ENCODE results near the gene DTHD1.

The DTHD1 gene

DNA sequence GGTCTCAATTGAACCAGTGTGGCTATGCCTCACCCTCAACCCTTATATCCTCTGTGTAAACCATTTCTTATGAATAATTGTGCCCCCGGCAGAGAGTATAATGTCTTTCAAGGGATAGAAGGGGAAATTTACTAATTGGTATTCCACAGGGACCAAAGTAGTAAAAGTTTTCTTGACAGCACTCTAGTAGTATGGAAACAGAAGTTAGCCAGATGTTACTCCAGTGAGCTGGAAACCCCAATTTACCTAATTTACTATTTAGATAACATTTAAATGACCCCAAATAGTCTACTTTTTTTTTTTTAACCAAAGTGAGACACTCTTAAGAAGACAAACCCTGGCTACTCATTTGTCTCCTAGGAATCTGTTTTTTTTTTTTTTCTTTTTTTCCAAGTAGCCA lies 32.3 kb downstream of the DTHD1 start:
- no peak for DNase-seq (ENCODE audit: low spot score)

GRCh38 chr4:36316607-36317006 lies 35.2 kb downstream of the DTHD1 start:
- DNase-seq (ENCODE audit: low spot score): no peak

- DNase-seq (ENCODE audit: low spot score): no peak
These were observed 36.3 kb downstream of the DTHD1 start for GRCh38 chr4:36317721-36318120.

- DNase-seq (ENCODE audit: low spot score): no peak
These were observed 38.9 kb downstream of the DTHD1 start for GRCh38 chr4:36320117-36320896.

DNA sequence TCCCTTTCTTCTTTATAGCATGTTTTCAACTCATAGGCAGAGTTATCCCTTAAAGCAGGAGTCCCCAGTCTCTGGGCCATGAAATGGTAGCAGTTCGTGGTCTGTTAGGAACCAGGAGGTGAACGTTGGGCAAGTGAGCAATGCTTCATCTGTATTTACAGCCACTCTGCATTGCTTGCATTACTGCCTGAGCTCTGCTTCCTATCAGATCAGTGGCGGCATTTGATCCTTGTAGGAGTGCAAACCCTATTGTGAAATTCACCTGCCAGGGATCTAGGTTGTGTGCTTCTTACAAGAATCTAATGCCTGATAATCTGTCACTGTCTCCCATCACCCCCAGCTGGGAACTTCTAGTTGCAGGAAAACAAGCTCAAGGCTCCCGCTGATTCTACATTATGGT lies 39.8 kb downstream of the DTHD1 start:
- no peak for DNase-seq (ENCODE audit: low spot score)

DNA sequence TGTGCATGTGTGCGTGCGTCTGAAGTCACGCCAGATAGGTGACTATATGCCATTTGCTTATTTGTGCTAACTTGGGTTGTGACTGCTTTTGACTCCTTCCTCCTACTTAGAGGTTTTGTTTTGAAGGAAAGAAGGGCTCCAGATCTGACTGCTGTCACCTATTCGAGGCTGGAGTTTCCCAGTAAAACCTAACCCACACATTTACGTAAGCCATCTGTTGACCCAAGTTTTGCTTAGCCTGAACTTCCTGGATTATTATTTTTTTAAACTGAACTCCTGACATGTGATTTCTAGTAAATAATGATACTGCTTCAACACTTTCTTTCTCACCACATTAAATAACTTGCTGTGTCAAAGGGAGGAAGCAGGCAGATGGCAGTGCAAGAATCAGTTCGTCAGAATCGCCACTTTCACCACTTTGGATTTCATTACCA lies 41.5 kb downstream of the DTHD1 start:
- DNase-seq (ENCODE audit: low spot score): peak; percentile 20

- no peak for DNase-seq (ENCODE audit: low spot score)
These were observed 42.5 kb downstream of the DTHD1 start for GRCh38 chr4:36323816-36324419.

GRCh38 chr4:36324808-36325207 lies 43.4 kb downstream of the DTHD1 start:
- no peak for DNase-seq (ENCODE audit: low spot score)

- DNase-seq (ENCODE audit: low spot score): no peak
These were observed 44.1 kb downstream of the DTHD1 start for GRCh38 chr4:36325499-36325898.

DNA sequence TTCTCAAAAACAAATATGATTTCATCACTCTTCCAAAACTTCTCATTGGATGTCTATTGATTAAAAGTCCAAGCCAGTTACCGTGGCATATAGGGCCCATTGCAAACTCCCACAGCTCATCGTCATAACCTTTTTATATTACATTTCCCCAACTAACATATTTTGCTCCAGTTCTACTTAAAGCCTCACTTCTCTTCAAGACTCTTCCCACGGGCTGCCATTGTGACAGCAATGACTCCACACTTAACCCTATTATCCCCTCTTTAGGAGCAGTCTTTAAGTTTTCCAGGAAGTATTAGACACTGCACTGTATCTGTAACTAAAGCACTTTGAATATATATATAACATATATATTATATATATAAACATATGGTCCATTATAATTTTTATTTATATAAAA lies 44.5 kb downstream of the DTHD1 start:
- no peak for DNase-seq (ENCODE audit: low spot score)

GRCh38 chr4:36326476-36327029 lies 45.1 kb downstream of the DTHD1 start:
- no peak for DNase-seq (ENCODE audit: low spot score)

DNA sequence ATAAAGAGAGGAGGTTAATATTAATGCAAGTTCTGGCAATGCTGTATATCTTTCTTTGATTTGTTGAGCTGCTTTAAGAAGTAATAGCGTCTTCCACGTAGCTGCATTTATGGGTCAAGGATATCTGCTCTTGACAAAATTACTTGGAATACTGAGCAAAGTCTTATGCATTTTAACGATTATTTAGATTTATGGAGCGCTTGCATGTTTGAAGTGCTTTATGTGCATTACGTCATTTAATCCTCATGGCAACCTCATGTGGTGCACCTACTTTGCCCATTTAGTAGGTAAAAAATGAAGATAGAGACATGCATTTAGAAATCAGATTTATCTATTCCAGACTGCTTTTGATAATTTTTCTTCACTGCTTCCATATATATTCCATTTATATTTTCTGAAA lies 46.0 kb downstream of the DTHD1 start:
- DNase-seq (ENCODE audit: low spot score): no peak

GRCh38 chr4:36328130-36328529 lies 46.7 kb downstream of the DTHD1 start:
- no peak for DNase-seq (ENCODE audit: low spot score)

DNA sequence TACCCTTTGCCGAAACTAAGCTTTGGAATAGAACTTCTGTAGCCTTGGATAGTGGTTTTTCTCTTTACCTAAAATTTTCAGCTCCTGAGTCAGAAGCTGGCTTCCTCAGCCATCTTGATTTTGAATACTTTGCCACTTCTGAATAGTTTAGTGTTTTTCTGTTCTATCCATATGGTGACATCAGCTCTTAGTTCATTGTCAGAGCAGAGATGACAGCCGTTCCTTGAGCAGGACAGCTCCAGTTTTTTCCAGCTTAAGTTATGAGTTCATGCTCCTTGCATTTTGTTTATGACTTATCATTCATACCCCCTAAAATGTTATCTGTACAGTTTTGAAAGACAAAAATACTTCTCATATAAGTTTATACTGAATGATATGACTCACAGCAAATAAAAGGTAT lies 47.8 kb downstream of the DTHD1 start:
- DNase-seq (ENCODE audit: low spot score): no peak

GRCh38 chr4:36330796-36331195 lies 49.4 kb downstream of the DTHD1 start:
- DNase-seq (ENCODE audit: low spot score): no peak

DNA sequence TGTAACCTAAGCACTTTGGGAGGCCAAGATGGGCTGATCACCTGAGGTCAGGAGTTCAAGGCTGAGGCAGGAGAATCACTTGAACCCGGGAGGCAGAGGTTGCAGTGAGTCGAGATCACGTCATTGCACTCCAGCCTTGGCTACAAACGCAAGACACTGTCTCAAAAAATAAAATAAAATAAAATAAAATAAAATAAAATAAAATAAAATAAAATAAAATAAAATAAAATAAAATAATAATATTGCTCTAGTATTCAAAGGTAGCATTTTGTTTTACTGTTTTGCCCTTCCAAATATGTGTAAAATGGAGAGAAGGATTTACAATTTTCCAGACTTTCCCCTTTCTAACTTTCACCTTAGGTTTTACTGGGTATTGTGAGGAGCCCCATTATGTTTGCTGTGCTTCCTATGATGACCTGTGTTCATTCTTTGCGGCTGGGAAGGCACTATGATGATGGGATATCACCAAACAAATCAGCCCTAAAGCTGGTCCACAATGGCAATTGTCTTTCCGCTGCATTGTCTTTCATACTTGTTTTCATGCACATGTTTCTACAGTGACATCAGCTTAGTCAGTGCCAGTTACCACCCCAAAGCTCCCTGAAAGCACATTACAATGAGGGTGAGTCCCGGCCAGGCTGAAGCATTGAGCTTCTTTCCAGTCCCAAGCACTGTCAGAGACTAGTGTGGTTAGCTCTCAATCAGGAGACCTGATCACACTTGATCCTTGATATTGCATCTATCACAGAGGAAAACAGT lies 50.8 kb downstream of the DTHD1 start:
- DNase-seq (ENCODE audit: low spot score): peak; percentile 94

DNA sequence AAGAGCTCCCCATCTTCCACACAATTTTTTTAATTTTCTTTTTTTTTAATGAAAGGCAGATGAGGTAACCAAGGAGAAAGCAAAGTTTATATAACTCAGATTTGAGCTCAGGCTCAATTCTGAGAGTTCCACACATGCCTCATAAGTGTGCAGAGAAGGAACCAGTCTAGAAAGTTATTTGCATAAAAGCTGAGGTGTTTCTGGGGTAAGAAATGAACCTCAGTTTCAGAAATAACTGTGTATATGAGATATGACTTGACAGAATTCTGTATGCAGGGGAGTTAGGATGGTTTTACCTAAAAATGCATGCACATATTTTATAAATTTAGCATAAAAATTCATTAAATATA lies 51.3 kb downstream of the DTHD1 start:
- DNase-seq (ENCODE audit: low spot score): no peak

GRCh38 chr4:36333303-36333877 lies 52.0 kb downstream of the DTHD1 start:
- DNase-seq (ENCODE audit: low spot score): no peak

GRCh38 chr4:36337665-36338185 lies 56.3 kb downstream of the DTHD1 start:
- DNase-seq (ENCODE audit: low spot score): no peak

- DNase-seq (ENCODE audit: low spot score): no peak
These were observed 57.6 kb downstream of the DTHD1 start for GRCh38 chr4:36338973-36339372.

DNA sequence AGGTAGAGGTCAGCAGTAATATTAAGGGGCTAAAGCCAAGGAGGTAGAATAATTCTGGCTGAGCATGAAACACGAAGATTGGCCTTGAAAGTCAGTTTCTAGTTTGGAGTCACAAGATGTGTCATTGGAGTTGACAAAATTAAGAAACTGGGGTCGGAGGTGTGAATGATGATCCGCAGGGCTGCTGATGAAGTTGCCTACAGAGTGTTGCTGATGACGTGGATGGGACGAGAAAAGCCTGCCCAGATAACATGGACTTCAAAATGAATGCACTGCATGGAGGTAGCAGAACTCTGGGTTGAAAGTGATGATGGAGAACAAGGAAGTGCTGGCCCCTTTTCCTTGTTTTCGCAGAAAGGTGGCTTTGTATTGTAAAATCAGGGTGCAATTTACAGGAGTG lies 60.5 kb downstream of the DTHD1 start:
- no peak for DNase-seq (ENCODE audit: low spot score)

DNA sequence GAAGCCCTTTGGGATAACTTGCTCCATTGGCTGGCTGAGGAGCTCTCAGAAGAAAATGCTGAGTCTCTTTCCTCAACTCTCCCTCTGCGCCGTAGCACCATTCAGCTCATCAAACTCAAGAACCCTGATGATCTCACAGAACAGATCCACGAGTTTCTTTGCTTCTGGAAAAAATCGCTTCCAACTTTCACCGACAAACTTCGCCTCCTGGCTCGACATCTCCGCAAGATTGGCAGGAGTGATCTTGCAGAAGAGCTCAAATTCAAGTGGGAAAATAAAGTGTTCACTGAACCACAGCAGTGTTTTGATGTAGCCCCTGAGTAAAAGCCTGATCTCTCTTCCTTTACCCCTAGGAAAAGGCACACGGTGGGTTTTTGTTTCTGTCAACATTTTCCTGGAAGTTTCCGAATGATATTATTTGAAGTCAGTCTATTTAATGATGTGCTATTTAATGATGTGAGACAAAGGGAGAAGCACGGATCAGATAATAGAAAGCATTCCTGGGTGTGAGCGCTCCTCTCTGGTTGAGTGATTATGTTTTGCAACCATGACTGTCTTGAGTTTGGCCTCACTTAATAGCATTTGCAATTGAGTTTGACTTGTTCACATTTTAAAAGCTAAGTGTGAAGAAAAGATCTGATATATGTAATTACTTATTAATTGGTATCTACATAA lies 62.2 kb downstream of the DTHD1 start:
- DNase-seq (ENCODE audit: low spot score): no peak

All from Ammon's horn (tissue), 1 donor.